Measurements from ENCODE around the gene HBG1.

GRCh38 chr11:5224538-5225479, 24.8 kb downstream of the HBG1 start:
- TF ChIP-seq, protein P1, sequence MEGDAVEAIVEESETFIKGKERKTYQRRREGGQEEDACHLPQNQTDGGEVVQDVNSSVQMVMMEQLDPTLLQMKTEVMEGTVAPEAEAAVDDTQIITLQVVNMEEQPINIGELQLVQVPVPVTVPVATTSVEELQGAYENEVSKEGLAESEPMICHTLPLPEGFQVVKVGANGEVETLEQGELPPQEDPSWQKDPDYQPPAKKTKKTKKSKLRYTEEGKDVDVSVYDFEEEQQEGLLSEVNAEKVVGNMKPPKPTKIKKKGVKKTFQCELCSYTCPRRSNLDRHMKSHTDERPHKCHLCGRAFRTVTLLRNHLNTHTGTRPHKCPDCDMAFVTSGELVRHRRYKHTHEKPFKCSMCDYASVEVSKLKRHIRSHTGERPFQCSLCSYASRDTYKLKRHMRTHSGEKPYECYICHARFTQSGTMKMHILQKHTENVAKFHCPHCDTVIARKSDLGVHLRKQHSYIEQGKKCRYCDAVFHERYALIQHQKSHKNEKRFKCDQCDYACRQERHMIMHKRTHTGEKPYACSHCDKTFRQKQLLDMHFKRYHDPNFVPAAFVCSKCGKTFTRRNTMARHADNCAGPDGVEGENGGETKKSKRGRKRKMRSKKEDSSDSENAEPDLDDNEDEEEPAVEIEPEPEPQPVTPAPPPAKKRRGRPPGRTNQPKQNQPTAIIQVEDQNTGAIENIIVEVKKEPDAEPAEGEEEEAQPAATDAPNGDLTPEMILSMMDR (optimal IDR thresholded peaks at IDR 0.05 in 1 of 3, IDR thresholded peaks at IDR 0.05 in 1 of 3, conservative IDR thresholded peaks at IDR 0.05 in 1 of 3; ENCODE audit: extremely low read depth in 1 of 3, insufficient read depth in 2 of 3, low read length in 3 of 3): no peak
- no peak for TF ChIP-seq EZH2 (IDR thresholded peaks at IDR 0.05; ENCODE audit: low read length)
